SK-N-MC (cell line): Measurements from ENCODE around the gene ELN.

ENCODE experiments used
- EZH2 ChIP-seq: fragments of 200-600 bp; sonication (generic); IDR thresholded peaks from one replicate; pipeline ENCODE4 v1.6.1; 2017; ENCODE audit warnings: antibody characterized with exemption
- POLR2AphosphoS5 ChIP-seq: IDR thresholded peaks from 2 replicates; pipeline ENCODE4 v1.6.1; 2012; ENCODE audit warnings: mild to moderate bottlenecking, low read depth, low read length, borderline replicate concordance

- TF ChIP-seq POLR2AphosphoS5 (no peak), EZH2 (no peak)
Measured at GRCh38 chr7:74066626-74067025, 38.7 kb downstream of the ELN start.
